DMS 273 treated with DMSO at 0.1 percent for 48 hours (cell line): Measurements from ENCODE around the gene BCL3.

ENCODE experiments used
- DNase-seq: peaks from one replicate; lab custom pipeline; 2025; lab: John Stamatoyannopoulos, UW

The BCL3 gene

GRCh38 chr19:44788971-44789370 lies 40.5 kb downstream of the BCL3 start:
- no peak for DNase-seq

DNA sequence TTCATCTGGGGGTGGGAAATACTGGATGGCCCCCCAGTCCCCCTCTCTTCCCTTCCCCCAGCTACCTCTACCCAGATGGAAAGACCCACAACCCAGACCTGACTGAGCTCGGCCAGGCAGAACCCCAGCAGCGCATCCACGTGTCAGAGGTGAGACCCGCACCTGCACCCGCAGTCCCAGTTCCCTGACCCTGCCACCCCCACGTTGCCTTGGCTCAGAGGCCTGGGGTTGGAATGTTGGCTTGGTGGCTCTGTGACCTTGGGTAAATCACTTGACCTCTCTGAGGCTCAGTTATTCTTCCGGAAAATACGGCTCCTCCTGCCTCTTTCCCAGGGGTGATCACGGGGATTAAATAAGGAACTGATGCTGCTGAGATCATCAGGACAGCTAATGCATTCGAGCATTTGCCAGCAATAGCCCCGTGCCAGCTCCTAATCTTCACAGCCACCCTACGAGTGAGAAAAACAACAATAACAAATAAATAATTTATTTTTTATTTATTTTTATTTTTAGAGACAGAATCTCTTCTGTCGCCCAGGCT lies 41.5 kb downstream of the BCL3 start:
- no peak for DNase-seq

- DNase-seq = no peak
Measured at GRCh38 chr19:44792281-44792680, 43.8 kb downstream of the BCL3 start.

GRCh38 chr19:44794610-44795009 lies 46.1 kb downstream of the BCL3 start:
- no peak for DNase-seq

- no peak for DNase-seq
Measured at GRCh38 chr19:44795398-44795987, 47.0 kb downstream of the BCL3 start.

DNA sequence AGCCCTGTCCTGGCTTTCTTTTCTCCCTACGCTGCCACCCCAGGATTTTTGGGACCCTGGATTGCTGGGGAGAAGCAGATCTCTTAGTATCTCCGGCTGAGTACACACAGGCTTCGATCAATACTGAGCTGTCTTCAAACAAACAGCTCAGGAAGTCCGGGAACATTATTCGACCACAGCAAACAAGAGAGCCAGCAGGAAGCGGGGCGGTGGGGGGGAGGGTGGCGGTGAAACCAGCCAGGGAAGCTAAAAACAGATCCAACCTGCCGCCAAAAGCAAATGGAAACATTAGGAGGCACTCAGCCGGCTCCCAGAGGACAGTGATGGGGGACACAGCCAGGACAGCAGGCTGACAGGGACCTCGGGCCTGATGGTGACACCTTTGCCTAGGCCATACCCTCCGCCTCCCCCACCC lies 48.2 kb downstream of the BCL3 start:
- no peak for DNase-seq

- no peak for DNase-seq
Measured at GRCh38 chr19:44799627-44800346, 51.3 kb downstream of the BCL3 start.

DNA sequence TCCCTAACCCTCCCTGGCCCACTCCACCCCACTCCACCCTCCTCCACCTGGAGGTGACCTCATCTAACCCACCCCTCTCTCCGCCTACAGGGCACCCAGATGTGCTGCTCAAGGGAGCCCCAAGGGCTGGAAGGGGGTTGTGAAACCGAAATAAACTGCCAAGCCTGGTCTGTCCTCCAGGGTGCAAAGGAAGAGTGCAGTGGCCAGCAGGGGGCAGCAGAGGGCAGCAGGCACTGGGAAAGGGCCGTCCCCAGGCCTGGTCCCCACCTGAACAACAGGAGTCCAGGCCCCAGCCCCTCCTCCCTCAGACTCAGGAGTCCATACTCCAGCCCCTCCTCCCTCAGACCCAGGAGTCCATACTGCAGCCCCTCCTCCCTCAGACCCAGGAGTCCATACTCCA lies 52.0 kb downstream of the BCL3 start:
- DNase-seq = peak; percentile 29

DNA sequence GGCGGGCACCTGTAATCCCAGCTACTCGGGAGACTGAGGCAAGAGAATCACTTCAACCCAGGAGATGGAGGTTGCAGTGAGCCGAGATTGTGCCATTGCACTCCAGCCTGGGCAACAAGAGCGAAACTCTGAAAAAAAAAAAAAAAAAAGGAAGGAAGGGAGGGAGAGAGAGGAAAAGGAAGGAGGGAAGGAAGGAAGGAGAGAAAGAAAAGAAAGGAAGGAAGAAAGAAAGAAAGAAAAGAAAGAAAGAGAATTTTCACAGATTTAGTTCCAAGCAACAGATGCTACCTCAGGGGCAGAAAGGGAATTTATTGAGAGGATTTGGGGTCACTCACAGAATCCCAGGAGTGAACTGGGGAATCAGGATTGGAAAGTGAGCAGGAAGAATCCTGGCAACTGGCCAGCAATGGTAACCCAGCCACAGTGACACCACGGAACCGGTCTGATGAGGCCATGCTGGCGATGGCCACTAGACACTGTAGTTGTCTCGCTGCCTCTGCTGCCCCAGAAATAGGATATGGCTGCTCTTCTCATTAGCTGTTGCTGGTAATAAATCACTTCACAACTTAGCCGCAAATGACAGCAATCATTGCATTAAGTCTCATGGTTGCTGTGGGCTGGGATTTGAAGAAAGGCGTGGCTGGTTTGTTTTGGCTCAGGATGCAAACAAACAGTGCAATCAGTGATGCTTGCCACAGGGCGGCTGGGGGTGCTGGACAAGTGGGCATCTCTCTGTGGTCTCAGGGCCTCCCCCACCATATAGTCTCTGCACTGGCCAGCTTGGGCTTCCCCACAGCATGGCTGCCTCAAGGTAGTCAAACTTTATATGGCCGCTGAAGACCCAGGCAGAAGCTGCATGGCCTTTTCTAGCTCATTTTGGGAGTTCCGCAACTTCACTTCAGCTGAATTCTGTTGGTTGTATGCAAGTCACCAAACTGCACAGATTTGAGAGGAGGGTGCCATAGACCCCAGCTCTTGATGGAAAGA lies 55.2 kb downstream of the BCL3 start:
- no peak for DNase-seq

DNA sequence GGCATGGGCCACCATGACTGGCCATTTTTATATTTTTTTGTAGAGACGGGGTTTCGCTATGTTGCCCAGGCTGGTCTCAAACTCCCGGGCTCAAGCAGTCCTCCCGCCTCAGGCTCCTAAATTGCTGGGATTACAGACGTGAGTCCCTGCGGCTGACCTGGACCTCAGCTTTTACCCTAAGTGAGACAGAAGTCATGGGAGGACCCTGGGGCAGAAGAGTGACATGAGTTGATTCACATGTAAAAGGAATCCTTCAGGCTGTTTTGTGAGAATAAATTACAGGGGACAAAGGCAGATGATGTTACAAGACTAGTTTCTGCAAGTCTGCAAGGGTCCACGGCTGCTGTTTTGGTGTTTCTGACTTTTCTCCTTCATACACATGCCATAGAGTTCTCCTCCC lies 57.8 kb downstream of the BCL3 start:
- no peak for DNase-seq

- DNase-seq = no peak
Measured at GRCh38 chr19:44807162-44807561, 58.7 kb downstream of the BCL3 start.

DNA sequence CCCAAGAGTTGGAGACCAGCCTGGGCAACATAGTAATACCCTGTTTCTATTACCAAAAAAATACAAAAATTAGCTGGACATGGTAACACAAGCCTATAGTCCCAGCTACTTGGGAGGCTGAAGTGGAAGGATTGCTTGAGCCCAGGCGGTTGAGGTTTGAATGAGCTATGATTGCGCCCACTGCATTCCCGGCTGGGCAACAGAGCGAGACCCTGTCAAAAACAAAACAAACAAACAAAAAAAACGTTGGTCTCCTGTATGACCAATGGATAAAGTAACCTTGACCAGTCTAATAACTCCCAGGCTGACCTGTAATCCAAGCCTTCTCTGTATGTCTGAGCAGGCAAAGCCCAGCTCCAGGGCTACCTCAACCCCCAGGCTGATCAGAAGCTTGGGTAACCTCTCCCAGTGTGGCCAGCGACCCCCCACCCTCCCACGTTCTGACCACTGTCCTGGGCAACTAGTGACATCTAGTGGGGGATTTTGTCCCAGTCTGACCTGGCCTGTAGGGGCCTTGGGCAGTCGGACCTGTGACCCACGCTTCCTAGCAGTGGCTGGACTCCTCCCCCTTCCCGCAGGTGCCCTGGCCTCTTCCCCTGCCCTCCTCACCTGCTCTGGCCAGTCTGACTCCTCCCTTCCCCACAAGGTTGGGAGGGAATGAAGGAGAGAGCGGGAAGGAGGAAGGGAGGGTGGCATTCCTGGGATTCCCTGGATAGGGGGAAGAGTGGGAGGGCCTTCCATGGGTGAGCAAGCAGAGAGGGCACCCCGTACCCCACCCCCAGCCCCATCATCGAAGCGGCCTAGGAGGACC lies 59.3 kb downstream of the BCL3 start:
- no peak for DNase-seq

- DNase-seq = no peak
Measured at GRCh38 chr19:44808463-44809371, 60.2 kb downstream of the BCL3 start, which contains the start of gene BCAM. Gene BCAM (plus strand): TSS chr19:44809103. CDS start chr19:44809125, 22 bp downstream.
